ENCODE measurements around the gene PRKCH. TPM values are rescaled to one million over a fixed set of nuclear protein-coding genes. Genes with fewer than 3 reads are reported as not detected.
"Not testable (repeated sequence)": the region's sequence is repeated elsewhere in the genome, so short reads cannot be mapped to it uniquely, and the experiment has no call there.

The PRKCH gene
- total and polyA plus RNA-seq, 8 donors, result 35.2 to 48.8 (median 43.1) TPM

- peak in 2 of 4 donors; percentile 20 to 37 for DNase-seq
- intact Hi-C loops (cut with DNase I), result no loop called here
- Histone ChIP-seq H3K27me3 (no peaks in the 10 kb centered on the region), H3K36me3 (no peaks in the 10 kb centered on the region), H3K4me3 (no peak overlapping the region), H3K27ac (no peak overlapping the region), H3K4me1 (peaks cover 0 to 20% of the 10 kb centered on the region in 2 donors), H3K9me3 (no peaks in the 10 kb centered on the region)
- no peak for TF ChIP-seq CTCF (IDR thresholded peaks at IDR 0.05)
- ATAC-seq, result no peak
These were observed 84.8 kb downstream of the PRKCH start for GRCh38 chr14:61406198-61406597.

- Histone ChIP-seq H3K4me3 (no peak overlapping the region), H3K27me3 (no peaks in the 10 kb centered on the region), H3K4me1 (peaks cover 0 to 17% of the 10 kb centered on the region in 2 donors), H3K9me3 (no peaks in the 10 kb centered on the region), H3K36me3 (no peaks in the 10 kb centered on the region), H3K27ac (no peak overlapping the region)
- TF ChIP-seq CTCF (IDR thresholded peaks at IDR 0.05), result no peak
- ATAC-seq (no peak), DNase-seq (no peak)
- intact Hi-C loops (cut with DNase I), result no loop called here
These were observed 85.3 kb downstream of the PRKCH start for GRCh38 chr14:61406675-61407074.

- H3K27ac ChIP-seq, result no peak overlapping the region
- no peak for ATAC-seq
- H3K27me3 ChIP-seq, result no peaks in the 10 kb centered on the region
- H3K4me1 ChIP-seq, result peaks cover 0 to 23% of the 10 kb centered on the region in 2 donors
- H3K36me3 ChIP-seq, result no peaks in the 10 kb centered on the region
- no peaks in the 10 kb centered on the region for H3K9me3 ChIP-seq
- DNase-seq, result no peak
- no peak for TF ChIP-seq CTCF (IDR thresholded peaks at IDR 0.05)
- intact Hi-C loops (cut with DNase I), result no loop called here
- H3K4me3 ChIP-seq, result no peak overlapping the region
These were observed 87.1 kb downstream of the PRKCH start for GRCh38 chr14:61408498-61408897.

- DNase-seq (no peak), ATAC-seq (no peak)
- Histone ChIP-seq H3K36me3 (no peaks in the 10 kb centered on the region), H3K27ac (no peak overlapping the region), H3K9me3 (no peaks in the 10 kb centered on the region), H3K27me3 (no peaks in the 10 kb centered on the region), H3K4me1 (peaks cover 0 to 33% of the 10 kb centered on the region in 2 donors), H3K4me3 (no peak overlapping the region)
- no peak for TF ChIP-seq CTCF (IDR thresholded peaks at IDR 0.05)
- intact Hi-C loops (cut with DNase I), result no loop called here
These were observed 88.4 kb downstream of the PRKCH start for GRCh38 chr14:61409782-61410181.

GRCh38 chr14:61415934-61416333, 94.6 kb downstream of the PRKCH start:
- peaks cover 0 to 57% of the 10 kb centered on the region in 2 donors for H3K4me1 ChIP-seq
- intact Hi-C loops (cut with DNase I); H3K27me3 ChIP-seq; H3K4me3 ChIP-seq; ATAC-seq; DNase-seq; H3K9me3 ChIP-seq; H3K36me3 ChIP-seq: not testable (repeated sequence)
- peak overlapping the region in 1 of 2 donors; percentile 0 for H3K27ac ChIP-seq

- Histone ChIP-seq H3K27me3 (no peaks in the 10 kb centered on the region), H3K4me1 (peaks cover 0 to 63% of the 10 kb centered on the region in 2 donors), H3K36me3 (no peaks in the 10 kb centered on the region), H3K4me3 (no peak overlapping the region), H3K9me3 (no peaks in the 10 kb centered on the region), H3K27ac (peak overlapping the region in 1 of 2 donors; percentile 0)
- no peak for ATAC-seq
- no peak for DNase-seq
- TF ChIP-seq CTCF (IDR thresholded peaks at IDR 0.05), result no peak
- intact Hi-C loops (cut with DNase I), result no loop called here
These were observed 95.2 kb downstream of the PRKCH start for GRCh38 chr14:61416591-61416990.
